ENCODE results near the gene STAC3. TPM values are rescaled to one million over a fixed set of nuclear protein-coding genes. Genes with fewer than 3 reads are reported as not detected.

The STAC3 gene
- total RNA-seq, 1 experiment from 2014 or later, result 2.8 TPM

DNA sequence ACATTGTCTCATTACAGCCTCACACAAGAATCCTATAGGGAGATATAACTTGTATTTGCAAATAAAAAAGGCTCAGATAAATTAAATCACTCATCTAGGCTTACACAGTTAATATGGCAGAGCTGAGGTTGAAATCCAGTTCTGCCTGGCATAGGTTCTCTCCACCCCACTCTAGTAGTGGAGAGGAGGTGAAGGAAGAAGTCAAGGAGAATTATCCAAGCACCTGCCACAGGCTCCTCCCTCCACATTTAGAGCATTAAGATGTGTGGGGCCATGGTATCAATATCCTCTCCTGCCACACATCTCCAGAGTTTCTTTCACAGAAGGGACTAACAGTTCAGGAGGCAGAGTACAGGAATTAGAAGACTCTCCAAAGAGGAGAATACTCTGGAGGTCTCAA is 22.5 kb upstream of the STAC3 start:
- Histone ChIP-seq H4K8ac (replicated peaks; ENCODE audit: insufficient read length, low read depth, low read length) (no peak overlapping the region), H3K79me1 (ENCODE audit: insufficient read depth, low read depth, low read length, poor library complexity, severe bottlenecking) (no peaks in the 10 kb centered on the region), H3K23ac (ENCODE audit: insufficient read length, low read depth, low read length) (no peak overlapping the region), H3K9me3 (ENCODE audit: control insufficient read depth, low read depth, low read length) (no peaks in the 10 kb centered on the region), H3T11ph (ENCODE audit: low read length) (no peak overlapping the region), H3K18ac (ENCODE audit: insufficient read length, low read depth, low read length) (no peak overlapping the region), H3K4ac (ENCODE audit: low read depth, low read length) (no peak overlapping the region), H3K4me2 (ENCODE audit: insufficient read depth, insufficient read length, low read length) (no peak overlapping the region), H2AK5ac (ENCODE audit: insufficient read length, low read length) (no peak overlapping the region), H3K9ac (ENCODE audit: extremely low read depth, insufficient read length, low read length) (no peak overlapping the region), H3K27me3 (ENCODE audit: insufficient read depth, low read length) (no peaks in the 10 kb centered on the region), H3K56ac (ENCODE audit: insufficient read length, low read depth, low read length) (no peak overlapping the region), H2AFZ (ENCODE audit: low read length) (no peak overlapping the region), H3K27ac (ENCODE audit: insufficient read length, low read depth, low read length) (no peak overlapping the region), H2BK20ac (ENCODE audit: low read depth, low read length, poor library complexity, severe bottlenecking) (no peak overlapping the region), H2BK15ac (ENCODE audit: low read depth, low read length) (no peak overlapping the region), H3K79me2 (ENCODE audit: insufficient read depth, low read length) (no peaks in the 10 kb centered on the region), H4K91ac (ENCODE audit: insufficient read length, low read depth, low read length) (no peak overlapping the region), H3K14ac (ENCODE audit: insufficient read depth, low read length) (no peak overlapping the region), H2BK120ac (ENCODE audit: low read depth, low read length, poor library complexity, severe bottlenecking) (no peak overlapping the region), H2BK12ac (ENCODE audit: insufficient read length, low read depth, low read length) (no peak overlapping the region), H3K4me1 (ENCODE audit: insufficient read depth, low read length) (no peaks in the 10 kb centered on the region), H4K20me1 (ENCODE audit: control insufficient read depth, insufficient read depth, insufficient read length) (no peaks in the 10 kb centered on the region), H2BK5ac (ENCODE audit: insufficient read length, low read length) (no peak overlapping the region), H3K23me2 (ENCODE audit: insufficient read length, low read depth, low read length, poor library complexity, severe bottlenecking) (no peaks in the 10 kb centered on the region), H4K5ac (ENCODE audit: insufficient read length, low read depth, low read length) (no peak overlapping the region)
- Mint-ChIP-seq H3K4me3 (no peak overlapping the region), H3K36me3 (ENCODE audit: insufficient read depth in 1 of 3, low read depth in 3 of 3) (peaks cover 7 to 39% (median 39%) of the 10 kb centered on the region in 3 experiments; a peak in 6 of 7 replicates), H3K27ac (no peak overlapping the region), H3K4me1 (peaks cover 0 to 4% of the 10 kb centered on the region in 2 experiments; a peak in 1 of 4 replicates), H3K9me3 (peaks cover 0 to 3% of the 10 kb centered on the region in 2 experiments; a peak in 1 of 5 replicates), H3K27me3 (ENCODE audit: low read depth) (no peaks in the 10 kb centered on the region)
- no peak for DNase-seq
- TF ChIP-seq CTCF (conservative IDR thresholded peaks at IDR 0.05), result no peak

Measured in H9 (cell line).